ENCODE results near the gene NIPAL3. TPM values are rescaled to one million over a fixed set of nuclear protein-coding genes. Genes with fewer than 3 reads are reported as not detected.

The NIPAL3 gene
- polyA plus RNA-seq, 1 donor (not counting 4 experiments of a cell fraction or from before 2014, with no cell fraction given) = 30.5 TPM

DNA sequence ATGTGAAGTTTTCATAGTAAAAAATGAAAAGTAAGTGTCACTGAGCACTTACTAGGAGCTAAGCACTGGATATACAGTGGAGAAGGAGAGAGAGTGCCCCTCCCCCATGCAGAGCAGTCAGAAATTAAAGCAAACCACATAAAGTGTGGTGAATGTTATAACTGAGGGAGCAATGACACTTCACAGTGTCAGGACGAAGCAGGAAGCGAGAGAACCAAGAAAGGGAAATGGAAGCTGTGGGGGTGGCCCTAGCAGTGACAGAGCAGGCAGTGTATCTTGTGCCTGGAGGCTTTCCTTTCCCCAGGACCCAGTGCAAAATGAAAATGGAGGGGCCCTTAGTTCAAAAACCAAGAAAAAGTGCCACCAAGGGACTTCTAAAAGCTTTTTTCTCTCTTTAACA is 65.5 kb downstream of the NIPAL3 start:
- no peak for FAIRE-seq
- no peaks in the 10 kb centered on the region for H3K27me3 ChIP-seq (ENCODE audit: control insufficient read depth, extremely low read depth, insufficient read depth, low read length)

DNA sequence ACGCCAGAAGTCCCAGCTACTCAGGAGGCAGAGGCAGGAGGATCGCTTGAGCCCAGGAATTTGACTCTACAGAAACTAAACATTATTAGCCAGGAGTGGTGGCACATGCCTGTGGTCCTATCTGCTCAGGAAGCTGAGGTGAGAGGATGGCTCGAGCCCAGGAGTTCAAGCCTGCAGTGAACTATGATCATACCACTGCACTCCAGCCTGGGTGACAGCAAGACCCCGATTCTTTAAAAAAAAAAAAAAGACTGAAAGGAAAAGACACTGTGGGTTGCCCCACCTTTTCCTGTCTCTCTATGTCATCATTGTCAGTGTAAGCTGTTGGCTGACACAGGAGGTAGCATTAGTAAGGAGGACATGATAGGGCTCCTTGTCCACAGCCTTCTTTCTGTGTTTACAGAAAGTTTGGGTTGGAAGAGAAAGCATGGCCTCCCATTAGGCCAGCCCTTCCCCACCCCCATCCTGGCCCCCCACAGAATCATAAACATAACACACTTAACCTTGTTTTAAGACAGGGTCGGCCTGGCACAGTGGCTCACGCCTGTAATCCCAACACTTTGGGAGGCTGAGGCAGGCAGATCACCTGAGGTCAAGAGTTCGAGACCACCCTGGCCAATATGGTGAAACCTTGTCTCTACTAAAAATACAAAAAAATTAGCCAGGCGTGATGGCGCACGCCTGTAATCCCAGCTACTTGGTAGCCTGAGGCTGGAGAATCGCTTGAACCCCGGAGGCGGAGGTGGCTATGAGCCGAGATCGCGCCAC is 66.4 kb downstream of the NIPAL3 start:
- dilution Hi-C loops (cut with MboI; ENCODE audit: extremely low pct_ligation_motif_present, low sequenced_read_pairs) = no loop called here
- Histone ChIP-seq H3K9ac (ENCODE audit: control insufficient read depth, extremely low read depth, insufficient read depth, low read length) (no peak overlapping the region), H3K79me2 (ENCODE audit: control insufficient read depth, insufficient read depth, low read length) (no peaks in the 10 kb centered on the region), H4K20me1 (ENCODE audit: control insufficient read depth, extremely low read depth, insufficient read depth, low read length) (no peaks in the 10 kb centered on the region), H3K36me3 (ENCODE audit: control insufficient read depth in 2 of 2, extremely low read depth in 1 of 2, insufficient read depth in 2 of 2, low read length in 2 of 2) (no peaks in the 10 kb centered on the region), H3K9me3 (ENCODE audit: control insufficient read depth, low read depth, low read length) (no peaks in the 10 kb centered on the region), H3K27ac (ENCODE audit: control insufficient read depth, insufficient read depth, low read length) (no peak overlapping the region), H3K4me1 (ENCODE audit: control insufficient read depth, extremely low read depth, insufficient read depth, low read length) (no peaks in the 10 kb centered on the region), H3K9me1 (ENCODE audit: control insufficient read depth, extremely low read depth, insufficient read depth, low read length) (no peaks in the 10 kb centered on the region), H3K27me3 (ENCODE audit: control insufficient read depth, extremely low read depth, insufficient read depth, low read length) (no peaks in the 10 kb centered on the region), H2AFZ (ENCODE audit: control insufficient read depth, low read length) (no peak overlapping the region), H3K4me3 (ENCODE audit: control insufficient read depth in 2 of 3, extremely low read depth in 1 of 3, insufficient read depth in 2 of 3, low read depth in 1 of 3, low read length in 3 of 3) (no peak overlapping the region), H3K4me2 (ENCODE audit: control insufficient read depth, extremely low read depth, insufficient read depth, low read depth, low read length) (no peak overlapping the region)
- no peak for TF ChIP-seq EZH2 (IDR thresholded peaks at IDR 0.05; ENCODE audit: low read length)
- DNase-seq (ENCODE audit: low read depth, low spot score) = no peak
- no peak for FAIRE-seq

More for the DNA sequence above, 65.5 kb downstream of the NIPAL3 start:
- Histone ChIP-seq H2AFZ (ENCODE audit: control insufficient read depth, low read length) (no peak overlapping the region), H3K27ac (ENCODE audit: control insufficient read depth, insufficient read depth, low read length) (no peak overlapping the region), H3K79me2 (ENCODE audit: control insufficient read depth, insufficient read depth, low read length) (no peaks in the 10 kb centered on the region), H3K9me1 (ENCODE audit: control insufficient read depth, extremely low read depth, insufficient read depth, low read length) (no peaks in the 10 kb centered on the region), H3K36me3 (ENCODE audit: control insufficient read depth in 2 of 2, extremely low read depth in 1 of 2, insufficient read depth in 2 of 2, low read length in 2 of 2) (no peaks in the 10 kb centered on the region), H3K9ac (ENCODE audit: control insufficient read depth, extremely low read depth, insufficient read depth, low read length) (no peak overlapping the region), H3K4me2 (ENCODE audit: control insufficient read depth, extremely low read depth, insufficient read depth, low read depth, low read length) (no peak overlapping the region), H3K4me3 (ENCODE audit: control insufficient read depth in 2 of 3, extremely low read depth in 1 of 3, insufficient read depth in 2 of 3, low read depth in 1 of 3, low read length in 3 of 3) (no peak overlapping the region), H3K9me3 (ENCODE audit: control insufficient read depth, low read depth, low read length) (no peaks in the 10 kb centered on the region), H3K4me1 (ENCODE audit: control insufficient read depth, extremely low read depth, insufficient read depth, low read length) (no peaks in the 10 kb centered on the region), H4K20me1 (ENCODE audit: control insufficient read depth, extremely low read depth, insufficient read depth, low read length) (no peaks in the 10 kb centered on the region)
- dilution Hi-C loops (cut with MboI; ENCODE audit: extremely low pct_ligation_motif_present, low sequenced_read_pairs) = no loop called here
- DNase-seq (ENCODE audit: low read depth, low spot score) = no peak
- TF ChIP-seq CTCF (optimal IDR thresholded peaks at IDR 0.05 in 1 of 3, IDR thresholded peaks at IDR 0.05 in 1 of 3, conservative IDR thresholded peaks at IDR 0.05 in 1 of 3; ENCODE audit: extremely low read depth in 1 of 3, insufficient read depth in 2 of 3, low read length in 3 of 3) (no peak), EZH2 (IDR thresholded peaks at IDR 0.05; ENCODE audit: low read length) (no peak)

Data from keratinocyte (primary cell).